Stromal cell of bone marrow (primary cell): ENCODE results near the gene MAML2.

Experiments
- DNase-seq: peaks from one replicate; pipeline ENCODE4 v3.0.0-alpha.2; 2012; ENCODE audit warnings: low read depth

The MAML2 gene

GRCh38 chr11:96067160-96067559 lies 275.8 kb downstream of the MAML2 start:
- no peak for DNase-seq

GRCh38 chr11:96065379-96065778 lies 277.6 kb downstream of the MAML2 start:
- no peak for DNase-seq

GRCh38 chr11:96063886-96064285 lies 279.1 kb downstream of the MAML2 start:
- no peak for DNase-seq

- no peak for DNase-seq
Measured at GRCh38 chr11:96063053-96063452, 279.9 kb downstream of the MAML2 start.

- no peak for DNase-seq
Measured at GRCh38 chr11:96062134-96062533, 280.9 kb downstream of the MAML2 start.

- DNase-seq: no peak
Measured at GRCh38 chr11:96061730-96062129, 281.3 kb downstream of the MAML2 start.

GRCh38 chr11:96061069-96061468 lies 281.9 kb downstream of the MAML2 start:
- no peak for DNase-seq

GRCh38 chr11:96057502-96057901 lies 285.5 kb downstream of the MAML2 start:
- no peak for DNase-seq

GRCh38 chr11:96056576-96056975 lies 286.4 kb downstream of the MAML2 start:
- no peak for DNase-seq

- no peak for DNase-seq
Measured at GRCh38 chr11:96055706-96056387, 287.1 kb downstream of the MAML2 start.

- DNase-seq: no peak
Measured at GRCh38 chr11:96054870-96055705, 287.9 kb downstream of the MAML2 start.

GRCh38 chr11:96052921-96053651 lies 289.9 kb downstream of the MAML2 start:
- no peak for DNase-seq

GRCh38 chr11:96051820-96052219 lies 291.2 kb downstream of the MAML2 start:
- no peak for DNase-seq

GRCh38 chr11:96050435-96051182 lies 292.4 kb downstream of the MAML2 start:
- no peak for DNase-seq

- DNase-seq: no peak
Measured at GRCh38 chr11:96049426-96049825, 293.6 kb downstream of the MAML2 start.

GRCh38 chr11:96045622-96046456 lies 297.2 kb downstream of the MAML2 start:
- DNase-seq: no peak

- DNase-seq: no peak
Measured at GRCh38 chr11:96044747-96045146, 298.2 kb downstream of the MAML2 start.

- DNase-seq: no peak
Measured at GRCh38 chr11:96044311-96044710, 298.7 kb downstream of the MAML2 start.

GRCh38 chr11:96043291-96043690 lies 299.7 kb downstream of the MAML2 start:
- no peak for DNase-seq

- DNase-seq: no peak
Measured at GRCh38 chr11:96038046-96038445, 304.9 kb downstream of the MAML2 start.

GRCh38 chr11:96037405-96037949 lies 305.5 kb downstream of the MAML2 start:
- DNase-seq: no peak
